Esophagus muscularis mucosa (tissue), 4 donors: ENCODE results near the gene THRB. TPM values are rescaled to one million over a fixed set of nuclear protein-coding genes. Genes with fewer than 3 reads are reported as not detected.

Source experiments
- DNase-seq: peaks from one replicate; pipeline ENCODE4 v3.0.0-alpha.2; 2017; ENCODE audit errors: extremely low spot score
- H3K27ac ChIP-seq, 4 donors: fragments of 200-600 bp; sonication (generic); replicated peaks in 1 of 4; 1 replicate in 3 of 4; 2 replicates in 1 of 4; pipeline ENCODE4 v1.5.1; 2016 to 2019; ENCODE audit warnings: mild to moderate bottlenecking in 1 of 4
- H3K27me3 ChIP-seq, 4 donors: fragments of 200-600 bp; sonication (generic); one replicate each; pipeline versions ENCODE4 v1.5.1 to v1.6.0; 2016 to 2019
- H3K36me3 ChIP-seq, 4 donors: fragments of 200-600 bp; sonication (generic); one replicate each; pipeline ENCODE4 v1.5.1; 2016 to 2019
- H3K4me1 ChIP-seq, 4 donors: fragments of 200-600 bp; sonication (generic); one replicate each; pipeline ENCODE4 v1.5.1; 2016 to 2019
- H3K4me3 ChIP-seq, 4 donors: fragments of 200-600 bp; sonication (generic); 1 replicate in 2 of 4; 2 replicates in 2 of 4; pipeline ENCODE4 v1.5.1; 2016 to 2019; ENCODE audit warnings: mild to moderate bottlenecking in 4 of 4, moderate library complexity in 1 of 4
- H3K9me3 ChIP-seq, 4 donors: fragments of 200-600 bp; sonication (generic); 1 replicate in 3 of 4; 2 replicates in 1 of 4; pipeline ENCODE4 v1.5.1; 2016 to 2019
- EP300 ChIP-seq: sonication (generic); formaldehyde crosslinking; IDR thresholded peaks from one replicate; pipeline ENCODE4 v1.6.1; 2017; ENCODE audit warnings: antibody characterized with exemption
- POLR2A ChIP-seq: fragments of 450-650 bp; IDR thresholded peaks from one replicate; pipeline ENCODE4 v1.6.1; 2017; ENCODE audit warnings: antibody characterized with exemption, moderate library complexity, mild to moderate bottlenecking, low read depth
- POLR2AphosphoS5 ChIP-seq, 2 donors: sonication (generic); formaldehyde crosslinking; IDR thresholded peaks; one replicate each; pipeline ENCODE4 v1.6.1; 2017; ENCODE audit warnings: antibody characterized with exemption in 2 of 2
- WGBS: methylation state at CpG from one replicate; pipeline ENCODE4 v1.1.5; 2018; 5-methylcytosine and 5-hydroxymethylcytosine counted together
- intact Hi-C: fragments of 100-400 bp; cut with DNase I; formaldehyde crosslinking; loops from one replicate; pipeline ENCODE4 v1.15.1; 2023
- total RNA-seq, 4 donors: library from RNA; depleted of rRNA; stranded (reverse); fragments of >200 nt; gene quantifications; one replicate each; pipeline versions ENCODE4 v1.1.0 to v1.2.1, GENCODE V29; 2016
- TF ChIP-seq, protein P1 (sequence below), 3 experiments: fragments of 200-600 bp in 2 of 3; fragments of 450-650 bp in 1 of 3; sonication (generic) in 2 of 3; IDR thresholded peaks; one replicate each; pipeline ENCODE4 v1.5.1; 2017 to 2019; ENCODE audit warnings: antibody characterized with exemption in 3 of 3, mild to moderate bottlenecking in 2 of 3, moderate library complexity in 1 of 3

Gene THRB
- total RNA-seq, 4 donors from 2014 or later = 31.5 to 68.6 (median 39.3) TPM

DNA sequence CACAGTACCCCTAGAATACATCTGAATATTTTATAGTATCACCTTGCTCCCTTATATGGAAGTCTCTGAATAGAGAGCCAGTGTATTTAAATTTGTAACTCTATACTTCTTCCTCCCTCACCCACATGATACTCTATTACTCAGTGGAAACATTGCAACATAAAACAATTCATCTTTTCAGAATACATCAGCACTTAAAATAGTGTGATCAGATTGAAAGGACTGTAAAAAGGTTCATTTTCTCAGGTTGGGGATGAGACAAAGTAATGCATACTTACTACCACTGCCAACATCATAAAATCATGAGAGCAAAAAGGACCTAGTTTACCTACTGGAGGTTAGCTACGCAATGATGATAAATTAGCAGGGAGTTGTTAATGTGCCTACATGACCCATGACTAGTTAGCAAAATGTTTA lies 13.8 kb upstream of the THRB start:
- 90% methylated on average over 1 of the region's 1 CpG for WGBS
- H3K4me1 ChIP-seq = peaks cover 0 to 9% (median 4%) of the 10 kb centered on the region in 4 donors
- no peaks in the 10 kb centered on the region for H3K9me3 ChIP-seq
- DNase-seq = no peak
- no peaks in the 10 kb centered on the region for H3K27me3 ChIP-seq
- TF ChIP-seq POLR2A = no peak
- TF ChIP-seq POLR2AphosphoS5 (IDR thresholded peaks at IDR 0.05) = no peak
- TF ChIP-seq EP300 = no peak
- TF ChIP-seq, protein P1, sequence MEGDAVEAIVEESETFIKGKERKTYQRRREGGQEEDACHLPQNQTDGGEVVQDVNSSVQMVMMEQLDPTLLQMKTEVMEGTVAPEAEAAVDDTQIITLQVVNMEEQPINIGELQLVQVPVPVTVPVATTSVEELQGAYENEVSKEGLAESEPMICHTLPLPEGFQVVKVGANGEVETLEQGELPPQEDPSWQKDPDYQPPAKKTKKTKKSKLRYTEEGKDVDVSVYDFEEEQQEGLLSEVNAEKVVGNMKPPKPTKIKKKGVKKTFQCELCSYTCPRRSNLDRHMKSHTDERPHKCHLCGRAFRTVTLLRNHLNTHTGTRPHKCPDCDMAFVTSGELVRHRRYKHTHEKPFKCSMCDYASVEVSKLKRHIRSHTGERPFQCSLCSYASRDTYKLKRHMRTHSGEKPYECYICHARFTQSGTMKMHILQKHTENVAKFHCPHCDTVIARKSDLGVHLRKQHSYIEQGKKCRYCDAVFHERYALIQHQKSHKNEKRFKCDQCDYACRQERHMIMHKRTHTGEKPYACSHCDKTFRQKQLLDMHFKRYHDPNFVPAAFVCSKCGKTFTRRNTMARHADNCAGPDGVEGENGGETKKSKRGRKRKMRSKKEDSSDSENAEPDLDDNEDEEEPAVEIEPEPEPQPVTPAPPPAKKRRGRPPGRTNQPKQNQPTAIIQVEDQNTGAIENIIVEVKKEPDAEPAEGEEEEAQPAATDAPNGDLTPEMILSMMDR (IDR thresholded peaks at IDR 0.05) = no peak
- no peak overlapping the region for H3K4me3 ChIP-seq
- no peaks in the 10 kb centered on the region for H3K36me3 ChIP-seq
- intact Hi-C loops = no loop called here
- no peak overlapping the region for H3K27ac ChIP-seq

DNA sequence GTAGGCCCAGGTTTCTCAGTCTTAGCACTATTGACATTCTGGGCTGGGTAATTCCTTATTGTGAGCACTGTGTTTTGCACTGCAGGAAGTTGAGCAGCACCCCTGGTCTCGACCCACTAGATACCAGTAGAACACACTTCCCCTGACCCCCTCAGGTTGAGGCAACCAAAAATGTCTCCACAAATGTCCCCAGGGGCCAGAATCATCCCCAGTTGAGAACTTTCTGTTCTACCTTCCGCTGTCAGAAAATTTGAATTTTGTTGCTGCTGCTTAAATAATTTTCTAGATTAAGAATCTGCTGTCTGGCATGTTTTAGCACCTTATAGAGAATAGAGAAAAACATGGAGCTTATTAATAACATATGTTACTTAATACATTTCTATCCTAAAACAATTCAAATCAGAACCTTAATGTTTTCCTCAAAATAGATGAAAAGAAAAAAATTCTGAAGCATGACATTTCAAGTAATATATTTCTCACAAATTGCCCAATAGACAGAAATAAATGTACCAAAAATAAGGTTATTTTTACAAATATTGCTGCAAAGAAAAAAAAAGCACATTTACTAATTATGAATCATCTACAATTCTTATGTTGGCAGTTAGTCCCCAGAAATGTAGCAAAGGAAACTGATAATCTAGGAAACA lies 13.2 kb upstream of the THRB start:
- intact Hi-C loops = no loop called here
- H3K36me3 ChIP-seq = no peaks in the 10 kb centered on the region
- peaks cover 0 to 9% (median 4%) of the 10 kb centered on the region in 4 donors for H3K4me1 ChIP-seq
- DNase-seq = no peak
- no peaks in the 10 kb centered on the region for H3K27me3 ChIP-seq
- no peaks in the 10 kb centered on the region for H3K9me3 ChIP-seq
- TF ChIP-seq EP300 = no peak
- no peak for TF ChIP-seq POLR2AphosphoS5 (IDR thresholded peaks at IDR 0.05)
- no peak for TF ChIP-seq POLR2A
- TF ChIP-seq, protein P1 (IDR thresholded peaks at IDR 0.05) = no peak
- 94% methylated on average over 2 of the region's 2 CpGs for WGBS
- H3K27ac ChIP-seq = no peak overlapping the region
- no peak overlapping the region for H3K4me3 ChIP-seq

DNA sequence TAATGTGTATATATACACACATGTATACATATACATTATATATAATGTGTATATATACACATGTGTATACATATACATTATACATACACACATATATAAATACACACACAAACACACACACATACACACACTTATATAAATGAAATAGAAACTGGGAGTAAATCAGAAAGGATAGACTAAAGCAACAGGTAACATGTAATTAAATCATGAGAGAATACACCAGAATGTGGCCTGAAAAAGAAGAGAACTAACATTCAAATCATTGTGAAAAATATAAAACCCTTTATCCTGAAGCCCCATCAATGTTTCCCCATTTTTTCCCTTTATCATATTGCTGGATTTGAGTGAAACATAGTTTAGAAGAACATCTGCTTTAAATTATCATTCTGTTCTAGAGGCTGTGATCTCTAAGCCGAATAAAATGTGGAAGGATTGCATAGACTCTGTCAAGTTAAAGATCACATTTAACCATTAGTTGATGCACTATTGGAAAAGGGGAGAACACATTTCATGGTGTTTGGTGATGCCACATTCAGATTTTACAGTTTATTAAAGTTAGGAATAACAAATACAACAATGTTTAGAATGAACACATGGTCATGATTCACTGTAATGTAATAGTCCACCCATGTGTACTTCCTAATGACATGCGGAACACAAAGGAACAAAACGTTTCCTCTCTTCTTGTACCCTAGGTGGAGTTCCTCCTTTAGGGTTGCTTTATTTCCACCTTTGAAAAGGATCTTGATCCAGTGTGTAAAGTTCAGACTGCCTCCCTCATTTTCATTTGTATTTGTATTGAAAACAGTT lies 12.5 kb upstream of the THRB start:
- intact Hi-C loops = no loop called here
- Histone ChIP-seq H3K4me1 (peaks cover 0 to 9% (median 4%) of the 10 kb centered on the region in 4 donors), H3K27me3 (no peaks in the 10 kb centered on the region), H3K27ac (no peak overlapping the region), H3K4me3 (no peak overlapping the region), H3K9me3 (no peaks in the 10 kb centered on the region), H3K36me3 (no peaks in the 10 kb centered on the region)
- TF ChIP-seq, protein P1 (IDR thresholded peaks at IDR 0.05) = no peak
- TF ChIP-seq POLR2AphosphoS5 (IDR thresholded peaks at IDR 0.05) = no peak
- TF ChIP-seq EP300 = no peak
- TF ChIP-seq POLR2A = no peak
- 84% methylated on average over 3 of the region's 3 CpGs for WGBS
- no peak for DNase-seq

DNA sequence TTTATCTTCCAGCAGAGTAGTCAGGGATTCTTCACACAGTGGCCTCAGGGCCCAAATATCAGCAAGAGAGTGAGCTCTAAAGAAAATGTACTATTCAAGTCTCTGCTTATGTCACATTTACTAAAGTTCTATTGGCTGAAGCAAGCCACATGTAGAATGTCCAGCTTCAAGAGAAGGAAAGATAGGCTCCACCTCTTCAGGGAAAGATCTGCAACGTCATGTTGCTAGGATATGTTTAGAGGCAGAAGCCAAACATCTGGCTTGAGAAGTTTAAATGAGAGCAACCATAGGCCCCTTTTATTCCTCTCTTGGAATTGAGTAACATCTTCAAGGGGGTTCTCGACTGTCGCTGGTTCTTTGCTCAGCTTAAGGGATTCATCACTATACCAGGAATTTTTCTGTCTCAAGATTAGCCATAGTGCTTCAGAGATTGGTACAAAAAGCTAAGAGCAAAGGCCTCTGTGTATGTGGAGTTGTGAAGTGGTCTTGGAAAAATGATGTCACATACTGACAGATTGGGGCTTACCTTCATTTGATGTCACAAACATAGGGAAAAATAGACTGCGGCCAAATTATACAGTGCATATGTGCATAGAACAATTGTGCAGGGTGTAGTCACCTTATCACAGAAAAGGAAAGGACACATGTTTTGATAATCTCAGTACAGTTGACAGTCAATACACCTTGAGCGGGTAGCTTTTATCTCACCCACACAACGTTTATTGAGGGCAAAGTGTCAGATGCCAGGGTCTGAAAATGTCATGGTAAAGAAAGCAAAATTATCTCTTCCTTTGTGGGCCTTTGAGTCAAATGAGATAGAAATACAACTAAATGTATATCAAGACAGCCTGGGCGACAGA lies 11.3 kb upstream of the THRB start:
- TF ChIP-seq POLR2AphosphoS5 (IDR thresholded peaks at IDR 0.05) (no peak), EP300 (no peak), POLR2A (no peak)
- TF ChIP-seq, protein P1 (IDR thresholded peaks at IDR 0.05) = no peak
- Histone ChIP-seq H3K36me3 (no peaks in the 10 kb centered on the region), H3K27me3 (no peaks in the 10 kb centered on the region), H3K9me3 (no peaks in the 10 kb centered on the region), H3K27ac (no peak overlapping the region), H3K4me1 (peaks cover 0 to 9% (median 4%) of the 10 kb centered on the region in 4 donors), H3K4me3 (no peak overlapping the region)
- 78% methylated on average over 7 of the region's 7 CpGs for WGBS
- DNase-seq = peak; percentile 62
- intact Hi-C loops = no loop called here
